ENCODE measurements around the gene STARD9. TPM values are rescaled to one million over a fixed set of nuclear protein-coding genes. Genes with fewer than 3 reads are reported as not detected.

STARD9 gene
- total and polyA plus RNA-seq, 9 of the 15 experiments (the other 6 are each of a cell fraction or from before 2014, with no cell fraction given) = 0.45 to 6.0 (median 3.6) TPM

- H3K27me3 ChIP-seq (ENCODE audit: control insufficient read depth in 2 of 2, insufficient read depth in 2 of 2, low read length in 2 of 2) = no peaks in the 10 kb centered on the region
- ATAC-seq (peak; percentile 80), FAIRE-seq (peak; percentile 88), DNase-seq (ENCODE audit: extremely low read depth in 1 of 4, low spot score in 3 of 4) (peak; percentile 63 to 88 (median 70))
- in situ Hi-C loops (cut with MboI) = no loop called here
- ChIA-PET CTCF (ENCODE audit: low intra/inter-chr PET ratio) (no interaction called here), POLR2A (interaction anchor here (0.7 to 5.6 kb wide), 6 partner anchors 7 to 105 kb away, joined by 3 to 35 read pairs (median 3); partner anchors contain the start of genes SNAP23 and STARD9)
- H3K79me2 ChIP-seq (ENCODE audit: control insufficient read depth, insufficient read depth, low read length) = no peaks in the 10 kb centered on the region; the same call in 2 of the 3 replicates
- 9% methylated on average over 4 of the region's 4 CpGs for WGBS (ENCODE audit: insufficient coverage, low coverage, missing lambda C conversion rate)
- no peaks in the 10 kb centered on the region for H3K9me3 ChIP-seq (replicated peaks; ENCODE audit: control insufficient read depth, insufficient read depth, low read depth, low read length)
- BruUV-seq (replicated peaks) = no TSS peak
- intact Hi-C loops (cut with micrococcal nuclease) = loop anchor here (10.0 kb wide), 1 partner anchor 79 kb away; no protein-coding TSS in a partner anchor
- peak overlapping the region; percentile 18; the same call in 1 of the 3 replicates for H3K27ac ChIP-seq (ENCODE audit: extremely low read depth, low read depth, low read length)
- H3K36me3 ChIP-seq (ENCODE audit: control insufficient read depth, insufficient read depth, low read length) = no peaks in the 10 kb centered on the region
- no peak overlapping the region for H3K4me3 ChIP-seq
- peaks cover 23 to 32% of the 10 kb centered on the region in 2 experiments for H3K4me1 ChIP-seq (replicated peaks in 1 of 2; ENCODE audit: control insufficient read depth in 2 of 2, insufficient read depth in 2 of 2, low read length in 2 of 2)
- no peak overlapping the region for H2AFZ ChIP-seq (ENCODE audit: low read depth, low read length)
- no peaks in the 10 kb centered on the region for H3K9me1 ChIP-seq (ENCODE audit: control insufficient read depth, insufficient read depth, low read length)
- peak overlapping the region; percentile 53 for H3K4me2 ChIP-seq (ENCODE audit: insufficient read depth, low read length)
- no peak overlapping the region for H3K9ac ChIP-seq (ENCODE audit: insufficient read depth in 1 of 2, low read depth in 2 of 2, low read length in 2 of 2)
- H4K20me1 ChIP-seq (replicated peaks; ENCODE audit: control insufficient read depth, insufficient read depth, low read length) = peaks cover 5% of the 10 kb centered on the region; the same call in 1 of the 2 replicates
- TF ChIP-seq TBL1XR1 (IDR thresholded peaks at IDR 0.05; ENCODE audit: low read length in 2 of 2) (peak in 1 of 2 experiments; percentile 79; a peak in 3 of 4 replicates), CUX1 (CRISPR knock-in tag; IDR thresholded peaks at IDR 0.05) (no peak), MECOM (CRISPR knock-in tag; IDR thresholded peaks at IDR 0.05) (peak; percentile 82; the same call in 1 of the 2 replicates), CHCHD3 (CRISPR knock-in tag; IDR thresholded peaks at IDR 0.05) (no peak), ZNF398 (CRISPR knock-in tag; IDR thresholded peaks at IDR 0.05) (no peak), CBFA2T3 (IDR thresholded peaks at IDR 0.05) (peak; percentile 96), HCFC1 (IDR thresholded peaks at IDR 0.05; ENCODE audit: low read depth, low read length) (no peak), FOXM1 (IDR thresholded peaks at IDR 0.05; ENCODE audit: low read depth) (peak; percentile 53), FOXM1 (CRISPR knock-in tag; IDR thresholded peaks at IDR 0.05; ENCODE audit: low read depth) (no peak), KAT7 (CRISPR knock-in tag; IDR thresholded peaks at IDR 0.05; ENCODE audit: borderline replicate concordance) (0 out of 2 replicates have a peak, but pooled peaks have one; percentile 45), NFE2 (IDR thresholded peaks at IDR 0.05; ENCODE audit: low read depth) (peak; percentile 63), HEY1 (CRISPR knock-in tag; IDR thresholded peaks at IDR 0.05; ENCODE audit: borderline replicate concordance) (no peak), SMARCC2 (IDR thresholded peaks at IDR 0.05; ENCODE audit: low read depth) (peak; percentile 67), GATA2 (CRISPR knock-in tag; IDR thresholded peaks at IDR 0.05) (peak; percentile 82; the same call in 1 of the 2 replicates), SRSF9 (IDR thresholded peaks at IDR 0.05; ENCODE audit: borderline replicate concordance, low read depth, low read length) (no peak), XRCC4 (IDR thresholded peaks at IDR 0.05; ENCODE audit: extremely low read depth, insufficient read depth, insufficient read length) (no peak)
These were observed 8.8 kb downstream of the STARD9 start for GRCh38 chr15:42584031-42584765.
